GM12873 (cell line): Measurements from ENCODE around the gene SPX.

Experiments used
- CTCF ChIP-seq: IDR thresholded peaks from 2 replicates; pipeline ENCODE4 v1.5.1; 2012; ENCODE audit warnings: low read depth, mild to moderate bottlenecking, moderate library complexity, low read length, control low read depth; ENCODE audit not compliant: insufficient read depth; ENCODE audit errors: missing control alignments

Gene SPX

GRCh38 chr12:21577516-21577915, 51.4 kb downstream of the SPX start:
- no peak for TF ChIP-seq CTCF

- no peak for TF ChIP-seq CTCF
These were observed 54.8 kb downstream of the SPX start for GRCh38 chr12:21580748-21581516.
